ENCODE measurements around the gene SIRT3.

DNA sequence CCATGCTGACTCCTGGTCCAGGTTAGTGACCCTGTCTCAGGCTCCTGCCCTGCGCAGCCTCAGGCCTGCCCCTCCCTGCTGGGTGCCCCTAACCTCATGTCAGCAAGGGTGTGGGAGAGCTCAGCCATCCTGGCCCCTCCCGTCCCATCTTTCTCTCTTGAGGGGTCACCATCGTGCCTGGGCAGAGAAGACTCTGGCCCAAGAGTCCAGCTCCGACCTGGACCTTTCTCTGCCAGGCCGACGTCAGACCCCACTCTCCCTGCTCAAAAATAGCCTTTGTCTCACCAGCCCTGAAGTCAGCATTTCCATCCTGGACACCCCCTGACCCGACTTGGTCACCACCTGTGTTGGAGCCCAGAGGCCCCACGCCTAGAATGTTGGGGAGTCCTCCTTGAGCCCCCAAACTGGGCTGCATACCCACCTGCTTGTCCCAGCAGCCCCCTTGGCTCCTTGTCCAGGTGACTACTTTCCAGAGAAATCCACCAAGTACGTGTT, 38.4 kb downstream of the SIRT3 start:
- TF ChIP-seq EZH2 (IDR thresholded peaks at IDR 0.05) = no peak
- TF ChIP-seq, protein P1, sequence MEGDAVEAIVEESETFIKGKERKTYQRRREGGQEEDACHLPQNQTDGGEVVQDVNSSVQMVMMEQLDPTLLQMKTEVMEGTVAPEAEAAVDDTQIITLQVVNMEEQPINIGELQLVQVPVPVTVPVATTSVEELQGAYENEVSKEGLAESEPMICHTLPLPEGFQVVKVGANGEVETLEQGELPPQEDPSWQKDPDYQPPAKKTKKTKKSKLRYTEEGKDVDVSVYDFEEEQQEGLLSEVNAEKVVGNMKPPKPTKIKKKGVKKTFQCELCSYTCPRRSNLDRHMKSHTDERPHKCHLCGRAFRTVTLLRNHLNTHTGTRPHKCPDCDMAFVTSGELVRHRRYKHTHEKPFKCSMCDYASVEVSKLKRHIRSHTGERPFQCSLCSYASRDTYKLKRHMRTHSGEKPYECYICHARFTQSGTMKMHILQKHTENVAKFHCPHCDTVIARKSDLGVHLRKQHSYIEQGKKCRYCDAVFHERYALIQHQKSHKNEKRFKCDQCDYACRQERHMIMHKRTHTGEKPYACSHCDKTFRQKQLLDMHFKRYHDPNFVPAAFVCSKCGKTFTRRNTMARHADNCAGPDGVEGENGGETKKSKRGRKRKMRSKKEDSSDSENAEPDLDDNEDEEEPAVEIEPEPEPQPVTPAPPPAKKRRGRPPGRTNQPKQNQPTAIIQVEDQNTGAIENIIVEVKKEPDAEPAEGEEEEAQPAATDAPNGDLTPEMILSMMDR (IDR thresholded peaks at IDR 0.05) = no peak

All from neural progenitor cell (in vitro differentiated cells).